ENCODE data around the gene ANKS1A.

GRCh38 chr6:34957231-34957783 is 68.3 kb downstream of the ANKS1A start:
- no peak for TF ChIP-seq EGR1 (IDR thresholded peaks at IDR 0.05)
- TF ChIP-seq YY1 (IDR thresholded peaks at IDR 0.05; ENCODE audit: low read depth): no peak
- TF ChIP-seq CREB1 (IDR thresholded peaks at IDR 0.05; ENCODE audit: low read depth): no peak
- no peak for TF ChIP-seq USF1 (IDR thresholded peaks at IDR 0.05)
- TF ChIP-seq CEBPB (IDR thresholded peaks at IDR 0.05): no peak
- no peak for TF ChIP-seq REST (IDR thresholded peaks at IDR 0.05; ENCODE audit: low read depth)
